ENCODE results near the gene MRPL38.
A peak's percentile ranks its signal among the peaks of the same experiment; 100 is the strongest.
"Not testable (repeated sequence)": the region's sequence is repeated elsewhere in the genome, so short reads cannot be mapped to it uniquely, and the experiment has no call there.

MRPL38 gene

DNA sequence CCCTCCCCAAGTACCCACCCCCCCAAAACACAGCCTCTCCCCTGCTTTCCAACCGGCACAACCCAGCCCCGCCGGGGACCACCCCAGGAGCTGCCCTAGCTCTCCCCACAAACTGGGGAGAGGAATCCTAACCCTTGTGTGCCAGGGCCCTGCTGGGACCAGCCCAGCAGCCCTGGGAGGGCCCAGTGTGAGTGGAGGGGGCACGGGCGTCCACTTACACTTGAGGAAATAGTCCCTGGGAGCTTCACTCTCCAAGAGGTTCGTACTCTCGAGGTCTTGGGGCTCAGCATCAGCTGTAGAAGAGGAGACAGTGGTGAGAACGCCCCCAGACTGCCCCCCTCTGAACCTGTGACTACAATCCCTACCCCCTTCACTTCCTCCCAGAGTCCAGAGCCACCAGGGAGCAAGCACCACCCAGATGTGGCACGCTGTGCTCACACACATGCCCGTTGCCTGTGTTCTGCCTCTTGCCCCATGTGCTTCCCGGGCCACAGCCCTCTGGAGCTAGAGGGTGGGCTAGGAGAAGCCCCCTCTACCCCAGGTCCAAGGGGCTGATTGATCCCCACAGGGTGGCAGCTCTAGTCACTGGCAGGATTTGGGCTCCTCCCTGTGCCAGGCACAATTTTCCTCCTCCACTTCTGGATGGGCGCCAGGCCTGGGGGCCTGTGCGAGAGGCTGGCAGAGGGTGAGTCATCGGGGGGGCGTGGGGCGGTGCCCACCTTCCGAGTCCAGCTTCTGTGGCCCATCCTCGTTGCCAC is 29.3 kb downstream of the MRPL38 start:
- Histone ChIP-seq H3K4me1 (ENCODE audit: insufficient read depth, poor library complexity, severe bottlenecking) (peaks cover 30% of the 10 kb centered on the region), H3K4me3 (ENCODE audit: severe bottlenecking) (peak overlapping the region; percentile 49), H3K36me3 (ENCODE audit: low read depth) (peaks cover 18% of the 10 kb centered on the region), H3K9me3 (ENCODE audit: severe bottlenecking) (no peaks in the 10 kb centered on the region), H3K27me3 (ENCODE audit: insufficient read depth, poor library complexity, severe bottlenecking) (no peaks in the 10 kb centered on the region), H3K27ac (ENCODE audit: poor library complexity, severe bottlenecking) (peak overlapping the region; percentile 96)
- TF ChIP-seq, protein P1, sequence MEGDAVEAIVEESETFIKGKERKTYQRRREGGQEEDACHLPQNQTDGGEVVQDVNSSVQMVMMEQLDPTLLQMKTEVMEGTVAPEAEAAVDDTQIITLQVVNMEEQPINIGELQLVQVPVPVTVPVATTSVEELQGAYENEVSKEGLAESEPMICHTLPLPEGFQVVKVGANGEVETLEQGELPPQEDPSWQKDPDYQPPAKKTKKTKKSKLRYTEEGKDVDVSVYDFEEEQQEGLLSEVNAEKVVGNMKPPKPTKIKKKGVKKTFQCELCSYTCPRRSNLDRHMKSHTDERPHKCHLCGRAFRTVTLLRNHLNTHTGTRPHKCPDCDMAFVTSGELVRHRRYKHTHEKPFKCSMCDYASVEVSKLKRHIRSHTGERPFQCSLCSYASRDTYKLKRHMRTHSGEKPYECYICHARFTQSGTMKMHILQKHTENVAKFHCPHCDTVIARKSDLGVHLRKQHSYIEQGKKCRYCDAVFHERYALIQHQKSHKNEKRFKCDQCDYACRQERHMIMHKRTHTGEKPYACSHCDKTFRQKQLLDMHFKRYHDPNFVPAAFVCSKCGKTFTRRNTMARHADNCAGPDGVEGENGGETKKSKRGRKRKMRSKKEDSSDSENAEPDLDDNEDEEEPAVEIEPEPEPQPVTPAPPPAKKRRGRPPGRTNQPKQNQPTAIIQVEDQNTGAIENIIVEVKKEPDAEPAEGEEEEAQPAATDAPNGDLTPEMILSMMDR (IDR thresholded peaks at IDR 0.05; ENCODE audit: poor library complexity, severe bottlenecking) = no peak
- DNase-seq (ENCODE audit: low spot score) (peak; percentile 86), ATAC-seq (ENCODE audit: low read depth) (no peak; the same call in 2 of the 3 replicates)

DNA sequence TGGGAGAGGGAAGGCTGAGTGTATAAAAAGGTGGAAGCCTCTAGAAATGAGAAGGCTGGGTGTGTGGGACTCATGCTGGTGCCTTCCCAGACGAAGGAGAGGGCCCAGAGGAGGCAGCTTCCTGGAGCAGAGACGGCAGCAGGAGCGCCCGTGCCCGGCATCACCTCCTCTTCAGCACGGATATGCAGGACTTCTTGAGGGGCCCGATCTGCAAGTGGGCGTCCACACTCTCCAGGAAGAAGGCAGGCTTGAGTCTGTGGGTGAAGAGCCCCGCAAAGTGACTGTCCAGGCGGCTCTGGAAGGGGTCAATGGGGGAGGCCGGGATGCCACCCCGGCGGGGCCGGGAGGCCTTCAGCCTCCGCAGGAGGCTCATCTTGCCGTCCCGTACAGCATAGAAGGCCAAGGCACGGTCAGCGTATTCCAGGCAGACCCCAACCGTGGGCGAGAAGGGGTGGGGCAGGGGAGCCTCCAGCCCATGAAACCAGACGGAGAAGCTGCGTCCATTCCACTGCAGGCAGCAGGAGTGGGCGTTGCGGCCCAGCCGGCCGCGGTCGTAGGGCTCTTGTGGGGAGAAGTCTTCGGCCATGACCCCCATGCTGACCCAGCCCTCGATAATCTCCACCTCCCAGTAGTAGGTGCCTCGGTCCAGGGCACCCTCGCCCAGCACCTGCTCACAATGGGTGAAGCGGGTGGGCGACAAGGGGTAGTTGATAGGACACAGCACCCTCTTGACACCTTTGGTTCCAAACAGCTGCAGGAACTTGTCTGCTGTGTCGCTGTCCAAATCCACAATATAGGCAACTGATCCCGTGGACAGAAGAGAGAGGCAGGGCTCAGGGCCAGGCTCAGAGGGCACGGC is 30.1 kb downstream of the MRPL38 start:
- Histone ChIP-seq H3K4me1 (ENCODE audit: insufficient read depth, poor library complexity, severe bottlenecking) (peaks cover 32% of the 10 kb centered on the region), H3K9me3 (ENCODE audit: severe bottlenecking) (no peaks in the 10 kb centered on the region), H3K27ac (ENCODE audit: poor library complexity, severe bottlenecking) (peak overlapping the region; percentile 96), H3K27me3 (ENCODE audit: insufficient read depth, poor library complexity, severe bottlenecking) (no peaks in the 10 kb centered on the region), H3K36me3 (ENCODE audit: low read depth) (peaks cover 18% of the 10 kb centered on the region), H3K4me3 (ENCODE audit: severe bottlenecking) (no peak overlapping the region)
- ATAC-seq (ENCODE audit: low read depth) (no peak), DNase-seq (ENCODE audit: low spot score) (no peak)
- TF ChIP-seq, protein P1 (IDR thresholded peaks at IDR 0.05; ENCODE audit: poor library complexity, severe bottlenecking) = no peak

DNA sequence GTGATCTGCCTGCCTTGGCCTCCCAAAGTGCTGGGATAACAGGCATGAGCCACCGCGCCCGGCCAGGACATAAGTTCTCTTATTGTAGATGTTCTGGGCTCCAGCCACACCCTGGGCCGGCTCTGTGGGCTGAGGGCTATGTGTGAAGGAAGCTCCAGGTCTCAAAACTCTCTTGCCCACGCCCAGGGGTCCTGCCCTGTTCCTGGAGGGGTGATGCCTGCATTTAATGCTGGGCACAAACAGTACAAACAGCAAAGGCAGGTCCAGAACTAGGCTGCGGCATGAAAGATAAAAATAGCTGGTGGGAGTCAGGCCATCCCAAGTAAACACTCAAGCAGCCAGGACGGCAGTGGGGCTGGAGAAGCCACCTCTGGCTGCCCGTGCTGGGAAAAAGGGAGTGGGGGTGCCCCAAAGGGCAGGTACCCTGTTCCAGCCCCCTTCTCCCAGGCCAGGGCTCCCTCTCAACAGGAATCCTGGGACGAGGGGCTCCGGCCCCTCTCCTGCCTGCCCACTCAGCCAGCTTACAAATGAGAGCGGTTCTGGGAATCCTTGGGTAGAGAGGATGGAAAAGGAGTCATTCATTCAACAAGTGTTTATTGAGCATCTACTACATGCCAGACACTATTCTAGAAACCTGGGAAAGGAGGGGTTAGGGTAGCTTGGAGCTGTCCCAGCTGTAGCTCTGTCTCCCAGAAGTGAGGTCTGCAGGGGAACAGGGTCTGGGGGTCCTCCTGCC is 30.9 kb downstream of the MRPL38 start:
- no peak for ATAC-seq (ENCODE audit: low read depth)
- peaks cover 38% of the 10 kb centered on the region for H3K4me1 ChIP-seq (ENCODE audit: insufficient read depth, poor library complexity, severe bottlenecking)
- TF ChIP-seq, protein P1 (IDR thresholded peaks at IDR 0.05; ENCODE audit: poor library complexity, severe bottlenecking) = no peak
- peak overlapping the region; percentile 96 for H3K27ac ChIP-seq (ENCODE audit: poor library complexity, severe bottlenecking)
- H3K36me3 ChIP-seq (ENCODE audit: low read depth) = peaks cover 18% of the 10 kb centered on the region
- no peaks in the 10 kb centered on the region for H3K9me3 ChIP-seq (ENCODE audit: severe bottlenecking)
- DNase-seq (ENCODE audit: low spot score) = no peak
- no peaks in the 10 kb centered on the region for H3K27me3 ChIP-seq (ENCODE audit: insufficient read depth, poor library complexity, severe bottlenecking)
- H3K4me3 ChIP-seq (ENCODE audit: severe bottlenecking) = no peak overlapping the region

DNA sequence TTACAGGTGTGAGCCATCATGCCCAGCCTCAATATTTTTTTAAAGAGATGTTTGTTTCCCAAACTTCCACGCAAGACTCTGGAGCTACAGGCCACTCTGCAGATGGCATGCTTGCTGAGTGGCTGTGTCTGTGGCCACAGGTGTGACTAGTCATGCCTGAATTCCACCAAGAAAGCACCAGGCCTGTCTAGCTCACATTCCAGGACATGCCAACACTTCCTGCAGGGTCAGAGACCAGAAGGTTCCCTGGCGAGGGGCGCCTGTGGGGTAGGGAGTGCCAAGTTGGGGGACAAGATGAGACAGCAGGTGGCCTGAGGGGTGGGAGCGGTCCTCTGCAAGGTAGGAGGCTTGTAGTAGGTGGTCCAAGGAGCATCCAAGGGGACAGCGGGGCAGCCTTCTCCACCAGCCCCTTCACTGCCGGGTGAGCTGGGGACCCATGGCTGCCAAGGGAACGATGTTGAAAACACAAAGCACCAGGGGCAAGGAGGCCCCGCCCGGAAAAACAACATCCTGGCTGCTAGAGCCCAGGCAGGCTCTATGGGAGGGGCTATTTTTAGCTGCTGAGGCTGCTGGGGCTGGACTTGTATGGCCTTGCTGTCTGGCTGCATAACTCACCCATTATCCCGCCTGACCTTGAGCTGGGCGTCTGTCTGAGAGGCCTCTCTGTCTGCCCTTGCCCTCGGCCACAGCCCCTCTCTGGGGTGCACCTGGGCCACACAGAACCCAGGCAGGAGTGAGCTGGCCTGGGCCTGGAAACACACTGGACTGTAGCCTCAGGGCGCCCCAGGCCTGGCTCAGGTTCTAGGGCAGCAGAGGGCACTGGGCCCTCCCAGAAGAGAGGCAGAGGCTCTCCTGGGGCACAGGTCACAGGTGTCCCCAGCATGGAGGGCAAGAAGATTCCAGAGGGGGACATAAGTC is 32.0 kb downstream of the MRPL38 start:
- peak overlapping the region; percentile 96 for H3K27ac ChIP-seq (ENCODE audit: poor library complexity, severe bottlenecking)
- no peaks in the 10 kb centered on the region for H3K9me3 ChIP-seq (ENCODE audit: severe bottlenecking)
- peak; percentile 83 for DNase-seq (ENCODE audit: low spot score)
- peak; percentile 45 for ATAC-seq (ENCODE audit: low read depth)
- H3K4me1 ChIP-seq (ENCODE audit: insufficient read depth, poor library complexity, severe bottlenecking) = peaks cover 38% of the 10 kb centered on the region
- TF ChIP-seq, protein P1 (IDR thresholded peaks at IDR 0.05; ENCODE audit: poor library complexity, severe bottlenecking) = no peak
- H3K27me3 ChIP-seq (ENCODE audit: insufficient read depth, poor library complexity, severe bottlenecking) = no peaks in the 10 kb centered on the region
- peaks cover 18% of the 10 kb centered on the region for H3K36me3 ChIP-seq (ENCODE audit: low read depth)
- H3K4me3 ChIP-seq (ENCODE audit: severe bottlenecking) = no peak overlapping the region

DNA sequence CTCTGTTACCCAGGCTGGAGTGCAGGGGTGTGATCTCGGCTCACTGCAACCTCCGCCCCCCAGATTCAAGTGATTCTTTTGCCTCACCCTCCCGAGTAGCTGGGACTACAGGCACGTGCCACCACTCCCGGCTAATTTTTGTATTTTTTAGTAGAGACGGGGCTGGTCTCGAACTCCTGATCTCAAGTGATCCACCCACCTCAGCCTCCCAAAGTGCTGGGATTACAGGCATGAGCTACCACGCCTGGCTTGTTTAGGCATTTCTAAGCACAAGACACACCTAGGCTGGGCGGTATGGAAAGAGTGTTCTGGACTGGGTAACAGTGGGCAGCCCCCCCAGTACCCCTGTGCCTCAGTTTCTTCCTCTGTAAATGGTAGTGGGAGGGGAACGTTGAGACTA is 34.5 kb downstream of the MRPL38 start:
- ATAC-seq (ENCODE audit: low read depth); H3K27ac ChIP-seq (ENCODE audit: poor library complexity, severe bottlenecking); H3K9me3 ChIP-seq (ENCODE audit: severe bottlenecking); H3K4me3 ChIP-seq (ENCODE audit: severe bottlenecking); DNase-seq (ENCODE audit: low spot score); H3K27me3 ChIP-seq (ENCODE audit: insufficient read depth, poor library complexity, severe bottlenecking): not testable (repeated sequence)
- H3K4me1 ChIP-seq (ENCODE audit: insufficient read depth, poor library complexity, severe bottlenecking) = peaks cover 22% of the 10 kb centered on the region
- peaks cover 14% of the 10 kb centered on the region for H3K36me3 ChIP-seq (ENCODE audit: low read depth)
